BJ (cell line): ENCODE data around the gene ATG4A. TPM values are rescaled to one million over a fixed set of nuclear protein-coding genes. Genes with fewer than 3 reads are reported as not detected.

Experiments
- CTCF ChIA-PET: fragments of 350-600 bp; formaldehyde crosslinking; extraction: SDS; loops from one replicate; lab custom pipeline; 2021; ENCODE audit warnings: antibody characterized with exemption, inconsistent platforms; lab: Yijun Ruan, JAX
- POLR2A ChIA-PET: fragments of 300-600 bp; sonication (Branson Sonifier 250); formaldehyde crosslinking; extraction: SDS; loops from one replicate; lab custom pipeline; 2021; ENCODE audit warnings: antibody characterized with exemption; lab: Charles Lee
- DNase-seq: peaks from one replicate; pipeline ENCODE4 v3.0.0-alpha.2; 2011; ENCODE audit warnings: low read depth
- H3K27me3 ChIP-seq: 2 replicates; pipeline ENCODE4 v1.6.0; 2011; ENCODE audit warnings: low read length; ENCODE audit not compliant: control insufficient read depth, insufficient read depth
- H3K36me3 ChIP-seq: 2 replicates; pipeline ENCODE4 v1.5.1; 2011; ENCODE audit warnings: low read length; ENCODE audit not compliant: control insufficient read depth, insufficient read depth
- H3K4me3 ChIP-seq: 2 replicates; pipeline ENCODE4 v1.5.1; 2011; ENCODE audit warnings: low read depth, mild to moderate bottlenecking, control low read depth, low read length
- polyA plus RNA-seq: library from polyadenylated mRNA; depleted of rRNA; stranded (reverse); fragments of >200 nt; gene quantifications from 2 replicates; pipeline ENCODE4 v1.2.3, GENCODE V29; 2011; rRNA removed
- TF ChIP-seq, protein P1 (sequence below): IDR thresholded peaks from 2 replicates; pipeline ENCODE4 v1.5.1; 2011; ENCODE audit warnings: low read depth, mild to moderate bottlenecking, control low read depth, inconsistent platforms, low read length, moderate library complexity; ENCODE audit not compliant: insufficient read depth

ATG4A gene
- polyA plus RNA-seq, 1 experiment, result 6.9 TPM

DNA sequence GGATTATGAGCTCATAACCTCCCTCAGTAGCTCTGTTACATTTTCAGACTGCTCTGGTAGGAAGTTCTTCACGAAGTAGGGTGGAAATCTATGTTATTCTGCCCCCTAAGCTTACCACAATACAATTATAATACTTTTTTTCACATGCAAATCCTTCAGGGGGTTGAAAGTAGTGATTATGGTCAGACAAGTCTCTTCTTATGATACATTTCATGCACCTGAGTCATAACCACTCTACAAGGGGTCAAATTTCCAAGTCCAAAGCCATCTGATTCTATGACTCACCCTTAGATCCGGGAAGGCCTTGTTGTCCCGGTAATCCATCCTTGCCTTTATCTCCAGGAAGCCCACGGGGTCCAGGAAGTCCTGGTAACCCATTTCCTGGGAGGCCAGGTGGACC lies 95.2 kb downstream of the ATG4A start:
- Histone ChIP-seq H3K4me3 (no peak overlapping the region), H3K36me3 (no peaks in the 10 kb centered on the region), H3K27me3 (no peaks in the 10 kb centered on the region)
- TF ChIP-seq, protein P1, sequence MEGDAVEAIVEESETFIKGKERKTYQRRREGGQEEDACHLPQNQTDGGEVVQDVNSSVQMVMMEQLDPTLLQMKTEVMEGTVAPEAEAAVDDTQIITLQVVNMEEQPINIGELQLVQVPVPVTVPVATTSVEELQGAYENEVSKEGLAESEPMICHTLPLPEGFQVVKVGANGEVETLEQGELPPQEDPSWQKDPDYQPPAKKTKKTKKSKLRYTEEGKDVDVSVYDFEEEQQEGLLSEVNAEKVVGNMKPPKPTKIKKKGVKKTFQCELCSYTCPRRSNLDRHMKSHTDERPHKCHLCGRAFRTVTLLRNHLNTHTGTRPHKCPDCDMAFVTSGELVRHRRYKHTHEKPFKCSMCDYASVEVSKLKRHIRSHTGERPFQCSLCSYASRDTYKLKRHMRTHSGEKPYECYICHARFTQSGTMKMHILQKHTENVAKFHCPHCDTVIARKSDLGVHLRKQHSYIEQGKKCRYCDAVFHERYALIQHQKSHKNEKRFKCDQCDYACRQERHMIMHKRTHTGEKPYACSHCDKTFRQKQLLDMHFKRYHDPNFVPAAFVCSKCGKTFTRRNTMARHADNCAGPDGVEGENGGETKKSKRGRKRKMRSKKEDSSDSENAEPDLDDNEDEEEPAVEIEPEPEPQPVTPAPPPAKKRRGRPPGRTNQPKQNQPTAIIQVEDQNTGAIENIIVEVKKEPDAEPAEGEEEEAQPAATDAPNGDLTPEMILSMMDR, result no peak
- POLR2A ChIA-PET, result no interaction called here
- CTCF ChIA-PET, result no interaction called here
- peak; percentile 11 for DNase-seq

DNA sequence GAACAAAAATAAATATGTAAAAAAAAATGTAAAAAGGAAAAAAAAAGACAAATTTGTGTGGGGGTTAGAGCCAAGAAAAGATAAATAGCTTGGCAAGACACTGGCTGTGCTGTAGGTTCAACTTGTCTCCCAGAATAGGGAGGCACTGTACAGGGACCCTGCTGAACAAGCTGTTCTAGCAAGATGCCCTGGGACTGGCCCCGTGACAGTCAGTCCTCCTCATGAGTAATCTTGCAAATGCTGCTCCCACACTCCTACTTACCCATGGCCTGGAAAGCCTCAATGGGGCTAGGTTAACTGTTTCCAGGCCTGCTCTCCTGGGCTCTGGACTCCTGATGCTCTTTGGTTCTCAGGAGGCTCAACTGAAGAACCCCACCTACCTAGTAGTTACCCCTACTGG lies 106.8 kb downstream of the ATG4A start:
- CTCF ChIA-PET, result no interaction called here
- H3K36me3 ChIP-seq, result no peaks in the 10 kb centered on the region

DNA sequence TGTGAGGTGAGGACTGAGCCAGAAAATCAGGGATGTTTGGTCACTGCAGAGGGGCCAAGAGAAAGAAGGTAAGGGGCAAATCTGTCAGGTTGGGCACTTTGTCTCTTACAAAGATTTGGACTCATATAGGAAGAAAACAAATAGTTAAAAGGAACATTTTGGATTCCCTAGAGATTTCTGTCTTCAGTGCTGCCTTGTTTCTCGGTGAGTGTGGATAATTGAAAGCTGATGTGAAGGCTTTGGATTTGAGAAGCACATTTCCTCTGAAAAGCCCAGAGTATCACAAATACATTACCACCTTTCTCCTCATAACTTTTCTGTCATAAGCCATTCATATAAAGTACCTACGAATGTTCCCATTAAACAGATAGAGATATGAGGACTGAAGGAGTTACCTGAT lies 107.5 kb downstream of the ATG4A start:
- DNase-seq, result no peak

More for the DNA sequence above, 106.8 kb downstream of the ATG4A start:
- Histone ChIP-seq H3K27me3 (no peaks in the 10 kb centered on the region), H3K4me3 (no peak overlapping the region)
- POLR2A ChIA-PET, result interaction anchor here (0.7 kb wide), 1 partner anchor 16 kb away, joined by 3 read pairs; no protein-coding TSS in a partner anchor
- no peak for DNase-seq
- TF ChIP-seq, protein P1, result no peak

DNA sequence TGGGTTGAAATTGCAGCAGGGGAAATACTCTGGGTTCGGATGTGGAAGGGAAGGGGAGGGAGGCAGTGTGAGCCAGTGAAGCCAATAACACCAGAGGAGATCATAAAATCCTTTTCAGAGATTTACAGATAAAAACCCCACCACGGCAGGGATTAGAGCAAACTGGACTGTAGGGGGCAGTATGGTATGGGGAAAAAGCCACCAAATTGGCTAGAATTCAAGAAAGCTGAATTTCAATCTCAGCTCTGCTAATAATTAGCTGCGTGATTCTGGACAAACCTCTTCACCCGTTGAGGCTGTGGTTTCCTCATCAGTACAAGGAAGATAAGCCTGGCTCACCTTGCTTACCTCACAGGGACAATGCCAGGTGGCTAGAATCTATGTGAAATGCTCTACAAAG lies 108.1 kb downstream of the ATG4A start:
- DNase-seq, result no peak
- H3K27me3 ChIP-seq, result no peaks in the 10 kb centered on the region
- POLR2A ChIA-PET, result no interaction called here
- TF ChIP-seq, protein P1, result peak; percentile 44
- CTCF ChIA-PET, result no interaction called here
- H3K4me3 ChIP-seq, result no peak overlapping the region
- H3K36me3 ChIP-seq, result no peaks in the 10 kb centered on the region

More for the DNA sequence above, 107.5 kb downstream of the ATG4A start:
- Histone ChIP-seq H3K4me3 (no peak overlapping the region), H3K27me3 (no peaks in the 10 kb centered on the region), H3K36me3 (no peaks in the 10 kb centered on the region)
- ChIA-PET CTCF (no interaction called here), POLR2A (no interaction called here)
- TF ChIP-seq, protein P1, result no peak

DNA sequence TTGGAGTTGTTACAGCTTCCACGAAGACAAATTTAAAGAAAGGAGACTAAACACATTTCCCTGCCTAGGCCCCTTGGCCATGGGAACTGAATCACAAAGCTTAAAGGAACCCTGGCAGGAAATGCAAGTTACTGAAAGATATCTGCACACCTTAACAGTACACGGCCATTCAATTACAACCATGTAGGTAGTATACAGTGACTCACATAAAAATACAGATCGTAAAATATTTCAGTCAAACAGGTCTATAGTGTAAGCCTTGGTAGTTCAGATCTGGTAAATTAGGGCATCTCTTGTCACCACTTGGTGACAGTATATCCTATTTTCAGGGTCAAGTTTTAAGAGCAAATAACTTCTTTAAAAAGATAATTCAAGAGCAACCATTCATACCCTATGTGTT lies 112.0 kb downstream of the ATG4A start:
- Histone ChIP-seq H3K36me3 (no peaks in the 10 kb centered on the region), H3K4me3 (no peak overlapping the region), H3K27me3 (no peaks in the 10 kb centered on the region)
- POLR2A ChIA-PET, result no interaction called here
- TF ChIP-seq, protein P1, result no peak
- no peak for DNase-seq
- CTCF ChIA-PET, result no interaction called here

Other genes with a start within 250 kb of the ATG4A start
- gene TEX13B, start 109.4 kb upstream of the ATG4A start, polyA plus RNA-seq, result not detected in 2 replicates
- 0.02 and 0.26 TPM in 2 replicates for gene VSIG1, start 46.7 kb upstream of the ATG4A start, polyA plus RNA-seq
- 45.5 and 82.0 TPM in 2 replicates for gene PSMD10, start 236 bp upstream of the ATG4A start, polyA plus RNA-seq